IMR-90 (cell line): ENCODE results near the gene LAS1L. TPM values are rescaled to one million over a fixed set of nuclear protein-coding genes. Genes with fewer than 3 reads are reported as not detected.

ENCODE experiments used
- ATAC-seq: fragments of 200-7000 bp; cut with Tn5 transposase; 2 replicates; pipeline ENCODE4 v1.9.1; 2020; ENCODE audit warnings: low read depth, mild to moderate bottlenecking, moderate library complexity
- BruUV-seq: library from RNA; stranded (reverse); fragments of 400-500 nt; replicated peaks from 2 replicates; lab custom pipeline; 2021; lab: Mats Ljungman, UMichigan
- CTCF ChIA-PET: fragments of 300-600 bp; formaldehyde crosslinking; extraction: SDS; loops from one replicate; lab custom pipeline; 2021; ENCODE audit warnings: antibody characterized with exemption; lab: Yijun Ruan, JAX
- POLR2A ChIA-PET: fragments of 300-600 bp; sonication (Branson Sonifier 250); formaldehyde crosslinking; loops from one replicate; lab custom pipeline; 2022; ENCODE audit warnings: antibody characterized with exemption; ENCODE audit not compliant: unreplicated experiment; lab: Charles Lee
- DNase-seq: peaks from one replicate; pipeline ENCODE4 v3.0.0; 2013
- H2AFZ ChIP-seq: replicated peaks from 2 replicates; pipeline ENCODE3; 2013; ENCODE audit warnings: low read length, mild to moderate bottlenecking; ENCODE audit not compliant: poor library complexity
- H2AK5ac ChIP-seq: 2 replicates; pipeline ENCODE4 v1.6.1; 2013; ENCODE audit warnings: low read depth, low read length, inconsistent platforms
- H2AK9ac ChIP-seq: replicated peaks from 2 replicates; pipeline ENCODE3; 2013; ENCODE audit warnings: mild to moderate bottlenecking, low read depth, low read length, moderate library complexity; ENCODE audit not compliant: poor library complexity
- H2BK120ac ChIP-seq: 2 replicates; pipeline ENCODE4 v1.6.1; 2013; ENCODE audit warnings: low read depth, low read length, inconsistent platforms
- H2BK15ac ChIP-seq: 3 replicates; pipeline ENCODE4 v1.6.1; 2013; ENCODE audit warnings: low read depth, low read length, inconsistent platforms
- H2BK20ac ChIP-seq: 2 replicates; pipeline ENCODE4 v1.6.1; 2013; ENCODE audit warnings: low read depth, mild to moderate bottlenecking, inconsistent platforms, low read length, moderate library complexity
- H2BK5ac ChIP-seq: 2 replicates; pipeline ENCODE4 v1.6.1; 2013; ENCODE audit warnings: mild to moderate bottlenecking, low read depth, low read length, inconsistent platforms; ENCODE audit not compliant: poor library complexity, severe bottlenecking
- H3K14ac ChIP-seq: replicated peaks from 2 replicates; pipeline ENCODE4 v1.6.1; 2013; ENCODE audit warnings: low read depth, low read length, inconsistent platforms
- H3K18ac ChIP-seq: 2 replicates; pipeline ENCODE4 v1.6.1; 2013; ENCODE audit warnings: low read depth, low read length, control low read depth
- H3K23ac ChIP-seq: 2 replicates; pipeline ENCODE4 v1.6.1; 2013; ENCODE audit warnings: low read depth, low read length, inconsistent platforms
- H3K27ac ChIP-seq: 2 replicates; pipeline ENCODE4 v1.5.1; 2013; ENCODE audit warnings: mild to moderate bottlenecking, control low read depth, low read length; ENCODE audit not compliant: insufficient read depth
- H3K27me3 ChIP-seq: 2 replicates; pipeline ENCODE4 v1.6.1; 2013; ENCODE audit warnings: low read length; ENCODE audit not compliant: control insufficient read depth, insufficient read depth
- H3K36me3 ChIP-seq: 2 replicates; pipeline ENCODE4 v1.6.1; 2013; ENCODE audit warnings: low read length, mixed read lengths; ENCODE audit not compliant: control insufficient read depth, insufficient read depth
- H3K4ac ChIP-seq: 2 replicates; pipeline ENCODE4 v1.6.1; 2013; ENCODE audit warnings: low read depth, low read length, inconsistent platforms
- H3K4me1 ChIP-seq: 2 replicates; pipeline ENCODE4 v1.6.1; 2013; ENCODE audit warnings: low read length, mixed read lengths; ENCODE audit not compliant: control insufficient read depth, insufficient read depth
- H3K4me2 ChIP-seq: 2 replicates; pipeline ENCODE4 v1.6.1; 2013; ENCODE audit warnings: low read depth, mild to moderate bottlenecking, control low read depth, low read length, moderate library complexity
- H3K4me3 ChIP-seq: 2 replicates; pipeline ENCODE4 v1.5.1; 2013; ENCODE audit warnings: low read depth, mild to moderate bottlenecking, control low read depth, low read length, moderate library complexity; ENCODE audit not compliant: insufficient read depth
- H3K56ac ChIP-seq: 2 replicates; pipeline ENCODE4 v1.6.1; 2013; ENCODE audit warnings: low read length, inconsistent platforms; ENCODE audit not compliant: insufficient read depth; ENCODE audit errors: extremely low read depth
- H3K79me1 ChIP-seq, 2 experiments: 2 replicates each; pipeline ENCODE4 v1.6.1; 2013; ENCODE audit warnings: low read length in 2 of 2, inconsistent platforms in 1 of 2, low read depth in 1 of 2
- H3K9ac ChIP-seq: 2 replicates; pipeline ENCODE4 v1.6.1; 2013; ENCODE audit warnings: low read depth, low read length, control low read depth
- H3K9me1 ChIP-seq: 2 replicates; pipeline ENCODE4 v1.6.1; 2013; ENCODE audit warnings: low read length, inconsistent platforms; ENCODE audit not compliant: insufficient read depth
- H3K9me3 ChIP-seq: 2 replicates; pipeline ENCODE4 v1.6.1; 2013; ENCODE audit warnings: low read length; ENCODE audit not compliant: control insufficient read depth, insufficient read depth
- H4K20me1 ChIP-seq: 2 replicates; pipeline ENCODE4 v1.6.1; 2013; ENCODE audit warnings: low read length, inconsistent platforms; ENCODE audit not compliant: insufficient read depth
- H4K5ac ChIP-seq: 2 replicates; pipeline ENCODE4 v1.6.1; 2013; ENCODE audit warnings: mild to moderate bottlenecking, low read depth, low read length, control low read depth
- H4K8ac ChIP-seq, 2 experiments: 2 replicates each; pipeline ENCODE4 v1.6.1; 2013; ENCODE audit warnings: low read depth in 2 of 2, low read length in 2 of 2, control low read depth in 1 of 2, inconsistent platforms in 1 of 2
- H4K91ac ChIP-seq: 2 replicates; pipeline ENCODE4 v1.6.1; 2013; ENCODE audit warnings: low read depth, low read length, inconsistent platforms; ENCODE audit not compliant: insufficient read depth
- BHLHE40 ChIP-seq: fragments of 150-350 bp; IDR thresholded peaks from 2 replicates; pipeline ENCODE4 v1.6.1; 2016; ENCODE audit warnings: mild to moderate bottlenecking, low read depth, low read length
- CHD1 ChIP-seq: IDR thresholded peaks from 2 replicates; pipeline ENCODE4 v1.6.1; 2012; ENCODE audit warnings: low read depth, low read length, improper control_type of control experiment
- CTCF ChIP-seq: conservative IDR thresholded peaks from 2 replicates; pipeline ENCODE4 v1.5.1; 2012; ENCODE audit warnings: mild to moderate bottlenecking, low read depth, low read length, improper control_type of control experiment
- FOS ChIP-seq: fragments of 150-350 bp; IDR thresholded peaks from 2 replicates; pipeline ENCODE4 v1.6.1; 2016; ENCODE audit warnings: low read depth, low read length
- MAFK ChIP-seq: IDR thresholded peaks from 2 replicates; pipeline ENCODE4 v1.6.1; 2012; ENCODE audit warnings: low read depth, low read length, improper control_type of control experiment
- MAZ ChIP-seq: IDR thresholded peaks from 2 replicates; pipeline ENCODE4 v1.6.1; 2012; ENCODE audit warnings: low read depth, mild to moderate bottlenecking, low read length, improper control_type of control experiment, moderate library complexity, borderline replicate concordance
- MXI1 ChIP-seq: IDR thresholded peaks from 2 replicates; pipeline ENCODE4 v1.6.1; 2012; ENCODE audit warnings: low read depth, mild to moderate bottlenecking, low read length, moderate library complexity, borderline replicate concordance
- NFE2L2 ChIP-seq: fragments of 150-350 bp; IDR thresholded peaks from 2 replicates; pipeline ENCODE4 v1.6.1; 2016; ENCODE audit warnings: low read depth, mild to moderate bottlenecking, low read length
- RAD21 ChIP-seq: IDR thresholded peaks from 2 replicates; pipeline ENCODE4 v1.6.1; 2012; ENCODE audit warnings: low read length, improper control_type of control experiment
- RCOR1 ChIP-seq: IDR thresholded peaks from 2 replicates; pipeline ENCODE4 v1.6.1; 2012; ENCODE audit warnings: mild to moderate bottlenecking, low read length, improper control_type of control experiment; ENCODE audit not compliant: insufficient replicate concordance
- SMC3 ChIP-seq: fragments of 150-350 bp; IDR thresholded peaks from 2 replicates; pipeline ENCODE4 v1.6.1; 2016; ENCODE audit warnings: low read depth, mild to moderate bottlenecking, antibody characterized with exemption, low read length, moderate library complexity
- WGBS, 2 experiments: methylation state at CpG; one replicate each; pipeline versions ENCODE4 v1.1.5 to v1.1.7; 2013; ENCODE audit warnings: missing lambda C conversion rate in 2 of 2; ENCODE audit not compliant: insufficient read length in 1 of 2; ENCODE audit errors: extremely low coverage in 2 of 2; 5-methylcytosine and 5-hydroxymethylcytosine counted together
- dilution Hi-C: fragments of 300-500 bp; cut with HindIII; formaldehyde crosslinking; loops from one replicate; pipeline ENCODE4 v1.14.3; 2018; ENCODE audit warnings: low sequenced_read_pairs; ENCODE audit not compliant: unreplicated experiment
- in situ Hi-C: fragments of 300-500 bp; cut with MboI; formaldehyde crosslinking; loops from 3 replicates; pipeline ENCODE4 v1.14.3; 2019; ENCODE audit warnings: low sequenced_read_pairs, inconsistent platforms, mixed read lengths
- intact Hi-C: fragments of 100-400 bp; cut with micrococcal nuclease; formaldehyde crosslinking; loops from 2 replicates; pipeline ENCODE4 v1.10.0; 2022
- polyA plus RNA-seq, 3 experiments: library from polyadenylated mRNA; depleted of rRNA; stranded (reverse); fragments of >200 nt; gene quantifications; 2 replicates each; pipeline ENCODE4 v1.2.3, GENCODE V29; 2012; ENCODE audit warnings: low replicate concordance in 1 of 3
- total RNA-seq: library from RNA; depleted of rRNA; stranded (reverse); fragments of >200 nt; gene quantifications from 2 replicates; pipeline ENCODE4 v1.2.3, GENCODE V29; 2012
- TF ChIP-seq, protein P1 (sequence below): fragments of 150-350 bp; IDR thresholded peaks from 2 replicates; pipeline ENCODE4 v1.6.1; 2017; ENCODE audit warnings: mild to moderate bottlenecking, antibody characterized with exemption, low read length, low read depth
- TF ChIP-seq, protein P2 (sequence below): fragments of 150-350 bp; IDR thresholded peaks from 2 replicates; pipeline ENCODE4 v1.6.1; 2016; ENCODE audit warnings: low read depth, mild to moderate bottlenecking, low read length, moderate library complexity, borderline replicate concordance

The LAS1L gene
- total and polyA plus RNA-seq, 2 of the 4 experiments (the other 2 are of a cell fraction) = 22.8 to 29.2 TPM

DNA sequence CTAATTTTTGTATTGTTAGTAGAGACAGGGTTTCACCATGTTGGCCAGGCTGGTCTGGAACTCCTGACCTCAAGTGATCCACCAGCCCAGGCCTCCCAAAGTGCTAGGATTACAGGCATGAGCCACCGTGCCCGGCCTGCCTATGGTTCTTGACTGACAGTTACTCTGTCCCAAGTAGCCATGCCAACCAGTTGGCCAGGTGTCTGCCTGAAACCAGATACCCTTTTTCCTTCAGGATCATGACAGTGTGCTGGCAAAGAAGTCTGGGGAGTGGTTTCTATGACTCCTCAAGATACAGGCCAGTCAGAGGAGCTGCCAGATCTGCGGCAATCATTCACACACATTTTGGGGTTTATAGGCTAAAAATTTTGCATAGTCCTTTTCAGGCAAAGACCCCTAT, 1.7 kb upstream of the LAS1L start:
- H3K27ac ChIP-seq = no peak overlapping the region
- H3K18ac ChIP-seq = no peak overlapping the region
- intact Hi-C loops = no loop called here
- H3K23ac ChIP-seq = no peak overlapping the region
- H3K27me3 ChIP-seq = no peaks in the 10 kb centered on the region; the same call in 1 of the 2 replicates
- CTCF ChIA-PET = no interaction called here
- H2AK9ac ChIP-seq = no peak overlapping the region
- no peaks in the 10 kb centered on the region for H4K20me1 ChIP-seq
- DNase-seq (no peak), ATAC-seq (no peak)
- peaks cover 3% of the 10 kb centered on the region; the same call in 1 of the 2 replicates for H3K9me1 ChIP-seq
- BruUV-seq = no TSS peak
- H3K9me3 ChIP-seq = no peaks in the 10 kb centered on the region
- no peak overlapping the region for H2BK15ac ChIP-seq
- H4K8ac ChIP-seq = no peak overlapping the region
- no peak overlapping the region for H4K5ac ChIP-seq
- no peak overlapping the region for H4K91ac ChIP-seq
- no peak overlapping the region for H2BK5ac ChIP-seq
- H3K9ac ChIP-seq = no peak overlapping the region
- no peak overlapping the region for H2BK20ac ChIP-seq
- H3K79me1 ChIP-seq = peaks cover 0 to 9% of the 10 kb centered on the region in 2 experiments; a peak in 1 of 4 replicates
- dilution Hi-C loops = no loop called here
- H2BK120ac ChIP-seq = no peak overlapping the region
- H3K4me2 ChIP-seq = no peak overlapping the region
- in situ Hi-C loops = no loop called here
- H3K4ac ChIP-seq = no peak overlapping the region
- no peaks in the 10 kb centered on the region for H3K36me3 ChIP-seq
- H3K4me1 ChIP-seq = peaks cover 3% of the 10 kb centered on the region; the same call in 1 of the 2 replicates
- no peak overlapping the region for H3K4me3 ChIP-seq
- no peak overlapping the region for H3K56ac ChIP-seq
- 40% methylated on average over 1 of the region's 3 CpGs; no CpG with 5 or more reads in 1 of the 2 experiments for WGBS, 2 experiments
- TF ChIP-seq NFE2L2 (no peak), FOS (no peak), SMC3 (no peak), CHD1 (no peak), MAFK (no peak), RAD21 (no peak), MXI1 (no peak), MAZ (no peak), CTCF (no peak), RCOR1 (no peak), BHLHE40 (no peak)
- TF ChIP-seq, protein P1, sequence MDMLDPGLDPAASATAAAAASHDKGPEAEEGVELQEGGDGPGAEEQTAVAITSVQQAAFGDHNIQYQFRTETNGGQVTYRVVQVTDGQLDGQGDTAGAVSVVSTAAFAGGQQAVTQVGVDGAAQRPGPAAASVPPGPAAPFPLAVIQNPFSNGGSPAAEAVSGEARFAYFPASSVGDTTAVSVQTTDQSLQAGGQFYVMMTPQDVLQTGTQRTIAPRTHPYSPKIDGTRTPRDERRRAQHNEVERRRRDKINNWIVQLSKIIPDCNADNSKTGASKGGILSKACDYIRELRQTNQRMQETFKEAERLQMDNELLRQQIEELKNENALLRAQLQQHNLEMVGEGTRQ = no peak
- TF ChIP-seq, protein P2, sequence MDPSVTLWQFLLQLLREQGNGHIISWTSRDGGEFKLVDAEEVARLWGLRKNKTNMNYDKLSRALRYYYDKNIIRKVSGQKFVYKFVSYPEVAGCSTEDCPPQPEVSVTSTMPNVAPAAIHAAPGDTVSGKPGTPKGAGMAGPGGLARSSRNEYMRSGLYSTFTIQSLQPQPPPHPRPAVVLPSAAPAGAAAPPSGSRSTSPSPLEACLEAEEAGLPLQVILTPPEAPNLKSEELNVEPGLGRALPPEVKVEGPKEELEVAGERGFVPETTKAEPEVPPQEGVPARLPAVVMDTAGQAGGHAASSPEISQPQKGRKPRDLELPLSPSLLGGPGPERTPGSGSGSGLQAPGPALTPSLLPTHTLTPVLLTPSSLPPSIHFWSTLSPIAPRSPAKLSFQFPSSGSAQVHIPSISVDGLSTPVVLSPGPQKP = no peak
- no peak overlapping the region for H3K14ac ChIP-seq
- H2AFZ ChIP-seq = no peak overlapping the region
- POLR2A ChIA-PET = no interaction called here
- no peak overlapping the region for H2AK5ac ChIP-seq
